Lower leg skin (tissue), 3 donors: ENCODE measurements around the gene STK38.

Source experiments
- POLR2A ChIP-seq, 2 donors: fragments of 450-650 bp; IDR thresholded peaks; one replicate each; pipeline ENCODE4 v1.6.1; 2016 to 2017; ENCODE audit warnings: antibody characterized with exemption in 2 of 2, mild to moderate bottlenecking in 1 of 2, moderate library complexity in 1 of 2
- TF ChIP-seq, protein P1 (sequence below), 3 donors: fragments of 450-650 bp; IDR thresholded peaks; one replicate each; pipeline ENCODE4 v1.5.1; 2016; ENCODE audit warnings: antibody characterized with exemption in 3 of 3, mild to moderate bottlenecking in 3 of 3, moderate library complexity in 2 of 3

DNA sequence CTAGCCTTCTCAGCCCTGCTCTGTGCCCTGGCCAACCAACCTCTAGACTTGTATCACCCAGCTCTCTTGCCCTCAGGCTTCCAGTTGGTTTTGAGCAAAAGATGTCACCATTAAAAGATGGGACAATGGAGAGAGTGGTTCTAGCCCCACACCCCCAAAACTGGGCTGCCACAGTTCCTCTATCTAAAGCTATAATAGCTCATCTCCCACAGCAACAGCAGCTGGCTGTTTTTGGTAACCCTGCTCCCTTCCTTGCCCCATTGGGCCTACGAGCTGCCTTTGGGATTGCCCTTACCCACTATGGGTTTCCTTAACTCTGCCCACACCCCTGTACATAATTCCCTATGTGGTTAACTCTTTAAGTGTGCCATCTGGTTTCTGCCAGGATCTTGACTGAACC is 39.3 kb upstream of the STK38 start:
- TF ChIP-seq, protein P1, sequence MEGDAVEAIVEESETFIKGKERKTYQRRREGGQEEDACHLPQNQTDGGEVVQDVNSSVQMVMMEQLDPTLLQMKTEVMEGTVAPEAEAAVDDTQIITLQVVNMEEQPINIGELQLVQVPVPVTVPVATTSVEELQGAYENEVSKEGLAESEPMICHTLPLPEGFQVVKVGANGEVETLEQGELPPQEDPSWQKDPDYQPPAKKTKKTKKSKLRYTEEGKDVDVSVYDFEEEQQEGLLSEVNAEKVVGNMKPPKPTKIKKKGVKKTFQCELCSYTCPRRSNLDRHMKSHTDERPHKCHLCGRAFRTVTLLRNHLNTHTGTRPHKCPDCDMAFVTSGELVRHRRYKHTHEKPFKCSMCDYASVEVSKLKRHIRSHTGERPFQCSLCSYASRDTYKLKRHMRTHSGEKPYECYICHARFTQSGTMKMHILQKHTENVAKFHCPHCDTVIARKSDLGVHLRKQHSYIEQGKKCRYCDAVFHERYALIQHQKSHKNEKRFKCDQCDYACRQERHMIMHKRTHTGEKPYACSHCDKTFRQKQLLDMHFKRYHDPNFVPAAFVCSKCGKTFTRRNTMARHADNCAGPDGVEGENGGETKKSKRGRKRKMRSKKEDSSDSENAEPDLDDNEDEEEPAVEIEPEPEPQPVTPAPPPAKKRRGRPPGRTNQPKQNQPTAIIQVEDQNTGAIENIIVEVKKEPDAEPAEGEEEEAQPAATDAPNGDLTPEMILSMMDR (IDR thresholded peaks at IDR 0.05), result no peak
- no peak for TF ChIP-seq POLR2A (IDR thresholded peaks at IDR 0.05)
